ENCODE data around the gene DNM3.

DNA sequence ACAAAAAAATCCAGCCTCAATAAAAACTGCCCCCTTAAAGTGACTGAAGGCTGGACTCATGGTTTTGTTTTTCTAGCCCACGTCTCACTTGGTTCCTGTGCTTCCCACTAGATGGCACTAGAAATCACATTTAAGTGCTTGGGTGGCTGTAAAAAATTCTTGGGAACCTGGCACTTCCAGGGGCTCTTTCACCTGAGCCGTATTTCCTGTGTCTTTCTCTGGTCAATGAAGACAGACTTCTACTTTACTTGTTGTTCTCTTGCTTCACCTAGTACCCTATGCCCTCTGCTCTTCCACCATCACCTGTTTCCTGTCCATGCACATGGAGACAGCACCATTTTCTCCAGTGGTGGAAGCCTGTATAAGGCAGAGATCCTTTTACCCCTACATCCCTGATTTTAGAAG, 39.8 kb upstream of the DNM3 start:
- no peak for TF ChIP-seq ZZZ3 (IDR thresholded peaks at IDR 0.05)
- TF ChIP-seq MAFK (IDR thresholded peaks at IDR 0.05; ENCODE audit: low read length): no peak
- TF ChIP-seq ZBTB43 (CRISPR knock-in tag; IDR thresholded peaks at IDR 0.05): no peak
- TF ChIP-seq RNF2 (IDR thresholded peaks at IDR 0.05): no peak
- no peak for TF ChIP-seq ZFP36 (IDR thresholded peaks at IDR 0.05; ENCODE audit: low read depth, low read length, partially characterized antibody)
- TF ChIP-seq HINFP (tag; conservative IDR thresholded peaks at IDR 0.05; ENCODE audit: low read depth): no peak
